Measurements from ENCODE around the gene RNF7.
"Not testable (repeated sequence)": the region's sequence is repeated elsewhere in the genome, so short reads cannot be mapped to it uniquely, and the experiment has no call there.

Gene RNF7

GRCh38 chr3:141783632-141784031, 45.5 kb downstream of the RNF7 start:
- DNase-seq: no peak

DNA sequence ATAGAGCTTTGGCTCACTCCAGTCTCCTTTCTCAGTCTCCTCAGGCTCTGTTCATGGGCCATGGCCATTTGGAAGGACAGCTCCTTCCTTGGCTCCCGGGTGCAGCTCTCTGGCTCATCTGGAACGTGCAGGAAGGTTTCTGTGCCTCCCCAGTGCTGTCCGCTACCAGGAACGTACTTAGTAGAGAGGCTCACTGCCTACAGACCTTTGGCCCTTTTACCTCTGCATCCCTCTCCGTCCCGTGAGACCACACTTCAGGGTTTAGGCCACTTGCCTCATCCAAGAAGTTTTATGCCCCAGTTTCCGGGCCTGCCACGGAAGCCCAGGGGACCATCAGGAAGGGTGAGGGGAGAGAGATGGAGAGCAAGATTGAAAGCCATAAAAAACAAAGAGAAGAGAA, 46.0 kb downstream of the RNF7 start:
- no peak for DNase-seq

GRCh38 chr3:141784531-141784930, 46.4 kb downstream of the RNF7 start:
- no peak for DNase-seq

DNA sequence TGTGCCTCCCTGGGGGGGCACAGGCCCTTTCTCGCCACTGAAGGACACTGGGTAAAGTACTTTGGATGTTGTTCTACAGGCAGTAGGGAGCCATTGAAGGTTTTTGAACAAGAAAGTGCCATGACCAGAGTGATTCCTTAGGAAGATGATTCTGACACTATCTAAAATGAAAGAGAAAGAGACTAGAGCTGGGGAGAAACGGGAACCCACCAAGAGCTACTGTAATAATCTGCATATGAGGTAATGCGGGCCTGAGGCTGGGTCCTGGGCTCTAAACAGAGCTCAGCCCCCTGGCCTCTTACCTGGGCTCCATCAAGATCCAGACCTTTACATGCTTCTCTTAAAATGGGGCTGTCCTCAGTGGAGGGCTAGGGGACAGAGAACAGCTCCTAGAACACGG, 50.1 kb downstream of the RNF7 start:
- DNase-seq: no peak

DNA sequence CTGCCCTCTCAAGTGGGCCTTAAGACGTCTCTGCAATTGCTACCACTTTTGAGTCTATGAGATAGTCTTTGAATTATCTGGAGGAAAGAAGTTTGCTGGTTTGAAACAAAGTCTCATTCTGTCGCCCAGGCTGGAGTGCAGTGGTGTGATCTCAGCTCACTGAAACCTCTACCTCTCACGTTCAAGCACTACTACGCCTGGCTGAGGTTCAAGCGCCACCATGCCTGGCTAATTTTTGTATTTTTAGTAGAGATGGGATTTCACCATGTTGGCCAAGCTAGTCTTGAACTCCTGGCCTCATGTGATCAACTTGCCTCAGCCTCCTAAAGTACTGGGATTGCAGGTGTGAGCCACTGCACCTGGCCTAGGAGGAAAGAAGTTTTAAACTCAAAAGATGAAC, 50.7 kb downstream of the RNF7 start:
- not testable (repeated sequence) for DNase-seq

- no peak for DNase-seq
Observed at GRCh38 chr3:141789281-141789680, 51.2 kb downstream of the RNF7 start.

GRCh38 chr3:141790171-141790570, 52.1 kb downstream of the RNF7 start:
- no peak for DNase-seq

GRCh38 chr3:141792495-141792894, 54.4 kb downstream of the RNF7 start:
- no peak for DNase-seq

- no peak for DNase-seq
Observed at GRCh38 chr3:141793476-141794260, 55.6 kb downstream of the RNF7 start.

DNA sequence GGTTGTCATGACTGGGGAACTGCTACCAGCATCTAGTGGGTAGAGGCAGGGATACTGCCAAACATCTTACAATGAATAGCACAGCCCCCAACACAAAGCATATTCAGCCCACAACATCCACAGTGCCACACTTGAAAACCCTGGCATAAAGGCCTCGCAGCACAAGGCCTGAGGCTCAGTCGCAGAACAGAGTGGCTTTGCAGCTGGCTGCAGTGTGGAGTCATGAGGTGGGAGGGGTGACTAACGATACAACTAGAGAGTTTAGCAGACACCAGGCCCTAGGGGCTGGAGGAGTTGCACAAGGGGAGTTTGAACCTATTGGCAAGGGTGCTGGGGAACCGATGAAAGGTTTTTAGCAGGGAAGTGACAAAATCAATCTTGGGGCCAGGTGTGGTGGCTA, 57.2 kb downstream of the RNF7 start:
- peak; percentile 62 for DNase-seq

GRCh38 chr3:141795741-141796080, 57.6 kb downstream of the RNF7 start:
- no peak for DNase-seq

DNA sequence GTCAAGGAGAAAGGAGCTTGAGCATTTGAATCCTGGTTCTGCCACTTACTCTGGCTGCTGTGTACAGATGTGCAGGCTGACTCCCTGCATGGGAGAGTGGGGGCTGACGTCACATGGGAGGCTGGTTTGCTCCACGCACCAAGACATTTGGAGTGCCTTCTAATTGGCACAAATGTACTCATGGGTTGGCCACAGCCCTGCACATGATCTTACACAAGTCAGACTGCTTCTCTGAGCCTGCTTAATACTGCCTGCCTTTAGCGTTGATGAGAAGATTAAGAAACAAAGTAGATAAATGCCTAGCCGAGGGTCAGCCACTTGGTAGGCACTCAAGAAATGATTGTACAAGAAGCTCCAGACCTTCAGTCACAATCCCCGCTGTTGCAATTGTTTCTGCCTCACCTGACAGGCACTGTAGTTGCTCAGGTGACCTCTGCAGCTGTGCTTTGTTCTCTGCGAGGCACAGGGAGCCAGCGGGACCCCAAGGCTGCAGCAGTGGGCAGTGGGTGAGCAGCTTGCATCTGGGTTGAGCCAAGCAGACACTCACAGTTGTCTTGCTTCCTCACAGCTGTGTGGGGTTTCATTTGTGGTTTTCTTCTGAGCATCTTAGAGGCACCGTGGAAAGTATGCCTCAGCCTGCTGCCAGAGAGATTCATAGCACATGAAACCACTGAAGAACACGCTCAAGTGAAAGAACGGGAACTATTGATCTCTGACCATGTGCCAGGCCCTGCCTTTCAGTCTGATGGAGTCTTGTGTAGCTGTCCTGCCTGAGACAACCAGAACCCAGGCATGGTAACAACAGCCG, 58.2 kb downstream of the RNF7 start:
- DNase-seq: peak; percentile 79

Data from activated CD8-positive, alpha-beta memory T cell treated with anti-CD3 and anti-CD28 coated beads, Interleukin-2, amount 50 U/mL, for 48 hours (primary cell).